Panc1 (cell line): ENCODE data around the gene PIP4P1. TPM values are rescaled to one million over a fixed set of nuclear protein-coding genes. Genes with fewer than 3 reads are reported as not detected.

Experiments
- ATAC-seq: fragments of 200-7000 bp; cut with Tn5 transposase; 2 replicates; pipeline ENCODE4 v1.9.1; 2020; ENCODE audit warnings: mild to moderate bottlenecking, moderate library complexity
- BruUV-seq: library from RNA; stranded (reverse); fragments of 400-500 nt; replicated peaks from 2 replicates; lab custom pipeline; 2021; lab: Mats Ljungman, UMichigan
- CTCF ChIA-PET: fragments of 300-600 bp; sonication (Branson Sonifier 250); formaldehyde crosslinking; loops from one replicate; lab custom pipeline; 2022; ENCODE audit warnings: antibody characterized with exemption; lab: Charles Lee
- POLR2A ChIA-PET: fragments of 300-600 bp; sonication (Branson Sonifier 250); formaldehyde crosslinking; loops from one replicate; lab custom pipeline; 2022; ENCODE audit warnings: antibody characterized with exemption; lab: Charles Lee
- DNase-seq: peaks from one replicate; pipeline ENCODE4 v3.0.0-alpha.2; 2010; ENCODE audit warnings: low read depth, low spot score
- H3K27ac ChIP-seq: 2 replicates; pipeline ENCODE4 v1.5.1; 2011; ENCODE audit warnings: mild to moderate bottlenecking, low read length, inconsistent platforms
- H3K27me3 ChIP-seq: fragments of 200-500 bp; sonication (Bioruptor generic); 2 replicates; pipeline ENCODE4 v1.6.0; 2014; ENCODE audit warnings: low read length, inconsistent platforms; ENCODE audit not compliant: control insufficient read depth, insufficient read depth
- H3K36me3 ChIP-seq: fragments of 200-500 bp; sonication (Bioruptor generic); 2 replicates; pipeline ENCODE4 v1.5.1; 2014; ENCODE audit warnings: inconsistent platforms, mild to moderate bottlenecking, low read length, moderate library complexity; ENCODE audit not compliant: control insufficient read depth, insufficient read depth
- H3K4me1 ChIP-seq: 2 replicates; pipeline ENCODE4 v1.5.1; 2011; ENCODE audit warnings: inconsistent platforms, mild to moderate bottlenecking, low read length, moderate library complexity; ENCODE audit not compliant: control insufficient read depth, insufficient read depth
- H3K4me3 ChIP-seq, 2 experiments: 2 replicates each; pipeline ENCODE4 v1.5.1; 2011 to 2012; ENCODE audit warnings: low read depth in 2 of 2, low read length in 2 of 2, mild to moderate bottlenecking in 2 of 2, inconsistent platforms in 1 of 2, moderate library complexity in 1 of 2
- H3K9me3 ChIP-seq: fragments of 200-500 bp; sonication (Bioruptor generic); 2 replicates; pipeline ENCODE4 v1.5.1; 2014; ENCODE audit warnings: low read depth, mild to moderate bottlenecking, inconsistent platforms, low read length, moderate library complexity; ENCODE audit not compliant: control insufficient read depth, insufficient read depth
- POLR2AphosphoS5 ChIP-seq: IDR thresholded peaks from 2 replicates; pipeline ENCODE4 v1.6.1; 2012; ENCODE audit warnings: mild to moderate bottlenecking, low read depth, low read length, moderate library complexity
- SIN3A ChIP-seq: IDR thresholded peaks from 2 replicates; pipeline ENCODE4 v1.6.1; 2012; ENCODE audit warnings: low read depth, mild to moderate bottlenecking, low read length, moderate library complexity, borderline replicate concordance; ENCODE audit not compliant: insufficient read depth
- TCF7L2 ChIP-seq: IDR thresholded peaks from 2 replicates; pipeline ENCODE4 v1.6.1; 2011; ENCODE audit warnings: mild to moderate bottlenecking, low read depth, low read length, inconsistent platforms
- in situ Hi-C: cut with HindIII; loops from 2 replicates; pipeline ENCODE4 v1.10.0; 2016; ENCODE audit warnings: low sequenced_read_pairs, low pct_unique_long_range_greater_than_20kb
- intact Hi-C: fragments of 100-400 bp; cut with micrococcal nuclease; formaldehyde crosslinking; loops from one replicate; pipeline ENCODE4 v1.10.0; 2022; ENCODE audit not compliant: unreplicated experiment
- total RNA-seq: library from RNA; stranded (reverse); gene quantifications from one replicate; pipeline ENCODE4 v1.2.1, GENCODE V29; 2021; ENCODE audit not compliant: unreplicated experiment
- TF ChIP-seq, protein P1 (sequence below): fragments of 450-650 bp; IDR thresholded peaks from 2 replicates; pipeline ENCODE4 v1.5.1; 2017; ENCODE audit warnings: mild to moderate bottlenecking
- TF ChIP-seq, protein P2 (sequence below), 2 experiments: IDR thresholded peaks; 2 replicates each; pipeline ENCODE4 v1.6.1; 2011 to 2012; ENCODE audit warnings: low read depth in 2 of 2, control low read depth in 1 of 2, low read length in 1 of 2, mild to moderate bottlenecking in 1 of 2, moderate library complexity in 1 of 2; ENCODE audit not compliant: insufficient read depth in 1 of 2

PIP4P1 gene
- total RNA-seq, 1 experiment from 2014 or later: 34.8 TPM

DNA sequence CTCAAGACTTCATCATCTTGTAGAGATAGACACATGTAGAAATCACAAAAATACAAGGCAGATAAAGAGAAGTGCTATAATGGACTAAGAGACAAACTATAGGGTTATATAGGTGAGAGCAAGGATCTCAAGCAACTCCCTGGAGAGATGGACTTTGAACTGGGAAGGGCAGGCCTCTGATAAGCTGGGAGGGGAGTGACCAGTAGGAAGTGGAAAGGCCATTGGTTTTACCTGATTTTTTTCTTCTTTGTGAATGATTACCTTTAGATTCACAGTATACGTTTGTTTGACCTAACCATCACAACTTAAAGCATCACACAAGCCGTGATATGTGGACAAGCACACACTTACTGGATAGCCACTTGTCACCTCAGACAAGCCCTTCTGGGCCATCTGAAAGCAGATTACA lies 42.7 kb downstream of the PIP4P1 start:
- CTCF ChIA-PET: no interaction called here
- no peaks in the 10 kb centered on the region for H3K27me3 ChIP-seq
- H3K4me1 ChIP-seq: peaks cover 4% of the 10 kb centered on the region
- TF ChIP-seq TCF7L2 (no peak), POLR2AphosphoS5 (no peak), SIN3A (no peak)
- TF ChIP-seq, protein P1, sequence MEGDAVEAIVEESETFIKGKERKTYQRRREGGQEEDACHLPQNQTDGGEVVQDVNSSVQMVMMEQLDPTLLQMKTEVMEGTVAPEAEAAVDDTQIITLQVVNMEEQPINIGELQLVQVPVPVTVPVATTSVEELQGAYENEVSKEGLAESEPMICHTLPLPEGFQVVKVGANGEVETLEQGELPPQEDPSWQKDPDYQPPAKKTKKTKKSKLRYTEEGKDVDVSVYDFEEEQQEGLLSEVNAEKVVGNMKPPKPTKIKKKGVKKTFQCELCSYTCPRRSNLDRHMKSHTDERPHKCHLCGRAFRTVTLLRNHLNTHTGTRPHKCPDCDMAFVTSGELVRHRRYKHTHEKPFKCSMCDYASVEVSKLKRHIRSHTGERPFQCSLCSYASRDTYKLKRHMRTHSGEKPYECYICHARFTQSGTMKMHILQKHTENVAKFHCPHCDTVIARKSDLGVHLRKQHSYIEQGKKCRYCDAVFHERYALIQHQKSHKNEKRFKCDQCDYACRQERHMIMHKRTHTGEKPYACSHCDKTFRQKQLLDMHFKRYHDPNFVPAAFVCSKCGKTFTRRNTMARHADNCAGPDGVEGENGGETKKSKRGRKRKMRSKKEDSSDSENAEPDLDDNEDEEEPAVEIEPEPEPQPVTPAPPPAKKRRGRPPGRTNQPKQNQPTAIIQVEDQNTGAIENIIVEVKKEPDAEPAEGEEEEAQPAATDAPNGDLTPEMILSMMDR: no peak
- TF ChIP-seq, protein P2, sequence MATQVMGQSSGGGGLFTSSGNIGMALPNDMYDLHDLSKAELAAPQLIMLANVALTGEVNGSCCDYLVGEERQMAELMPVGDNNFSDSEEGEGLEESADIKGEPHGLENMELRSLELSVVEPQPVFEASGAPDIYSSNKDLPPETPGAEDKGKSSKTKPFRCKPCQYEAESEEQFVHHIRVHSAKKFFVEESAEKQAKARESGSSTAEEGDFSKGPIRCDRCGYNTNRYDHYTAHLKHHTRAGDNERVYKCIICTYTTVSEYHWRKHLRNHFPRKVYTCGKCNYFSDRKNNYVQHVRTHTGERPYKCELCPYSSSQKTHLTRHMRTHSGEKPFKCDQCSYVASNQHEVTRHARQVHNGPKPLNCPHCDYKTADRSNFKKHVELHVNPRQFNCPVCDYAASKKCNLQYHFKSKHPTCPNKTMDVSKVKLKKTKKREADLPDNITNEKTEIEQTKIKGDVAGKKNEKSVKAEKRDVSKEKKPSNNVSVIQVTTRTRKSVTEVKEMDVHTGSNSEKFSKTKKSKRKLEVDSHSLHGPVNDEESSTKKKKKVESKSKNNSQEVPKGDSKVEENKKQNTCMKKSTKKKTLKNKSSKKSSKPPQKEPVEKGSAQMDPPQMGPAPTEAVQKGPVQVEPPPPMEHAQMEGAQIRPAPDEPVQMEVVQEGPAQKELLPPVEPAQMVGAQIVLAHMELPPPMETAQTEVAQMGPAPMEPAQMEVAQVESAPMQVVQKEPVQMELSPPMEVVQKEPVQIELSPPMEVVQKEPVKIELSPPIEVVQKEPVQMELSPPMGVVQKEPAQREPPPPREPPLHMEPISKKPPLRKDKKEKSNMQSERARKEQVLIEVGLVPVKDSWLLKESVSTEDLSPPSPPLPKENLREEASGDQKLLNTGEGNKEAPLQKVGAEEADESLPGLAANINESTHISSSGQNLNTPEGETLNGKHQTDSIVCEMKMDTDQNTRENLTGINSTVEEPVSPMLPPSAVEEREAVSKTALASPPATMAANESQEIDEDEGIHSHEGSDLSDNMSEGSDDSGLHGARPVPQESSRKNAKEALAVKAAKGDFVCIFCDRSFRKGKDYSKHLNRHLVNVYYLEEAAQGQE (IDR thresholded peaks at IDR 0.05; ENCODE audit: insufficient read depth in 1 of 2, low read depth in 2 of 2, low read length in 1 of 2): no peak
- no peak for DNase-seq
- no peaks in the 10 kb centered on the region for H3K9me3 ChIP-seq
- ATAC-seq: no peak
- no peaks in the 10 kb centered on the region for H3K36me3 ChIP-seq
- BruUV-seq: no TSS peak
- in situ Hi-C loops (no loop called here), intact Hi-C loops (no loop called here)
- H3K4me3 ChIP-seq: no peak overlapping the region
- no peak overlapping the region for H3K27ac ChIP-seq
- POLR2A ChIA-PET: no interaction called here

DNA sequence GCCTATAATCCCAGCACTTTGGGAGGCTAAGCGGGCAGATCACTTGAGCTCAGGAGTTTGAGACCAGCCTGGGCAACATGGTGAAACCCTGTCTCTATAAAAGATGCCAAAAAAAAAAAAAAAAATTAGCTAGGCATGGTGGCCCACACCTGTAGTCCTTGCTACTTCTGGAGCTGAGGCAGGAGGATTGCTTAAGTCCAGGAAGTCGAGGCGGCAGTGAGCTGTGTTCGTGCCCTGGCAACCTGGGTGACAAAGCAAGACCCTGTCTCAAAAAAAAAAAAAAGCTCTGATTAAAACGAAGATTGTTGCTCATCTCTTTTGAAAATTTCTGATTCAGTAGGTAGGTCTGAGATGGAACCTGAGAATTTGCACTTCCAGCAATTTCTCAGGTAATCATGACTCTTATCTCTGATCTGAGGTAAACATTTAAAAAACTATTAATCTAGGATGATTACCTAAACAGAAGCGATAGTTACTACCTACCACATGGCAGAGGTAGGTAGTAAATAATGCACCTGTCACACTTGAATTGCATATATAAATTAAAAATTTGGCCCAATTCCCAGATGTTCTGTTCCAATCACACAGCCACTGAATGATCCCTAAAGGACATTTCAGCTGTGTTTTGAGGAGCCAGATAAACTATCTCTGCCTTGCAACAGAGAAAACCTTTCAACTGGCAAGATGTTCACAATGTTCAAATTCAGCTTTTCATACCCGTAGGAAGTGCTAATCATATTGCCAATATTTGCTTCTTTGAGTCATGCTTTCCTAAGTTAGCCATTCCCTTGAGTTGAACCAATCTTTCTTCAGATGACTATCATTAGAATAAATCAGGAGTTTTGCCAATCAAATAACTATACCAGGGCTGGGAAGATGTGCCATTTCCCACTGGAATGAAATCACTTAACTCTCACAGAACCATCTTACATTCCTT lies 43.7 kb downstream of the PIP4P1 start:
- CTCF ChIA-PET: no interaction called here
- H3K27me3 ChIP-seq: no peaks in the 10 kb centered on the region
- no peak overlapping the region for H3K4me3 ChIP-seq
- intact Hi-C loops: no loop called here
- H3K36me3 ChIP-seq: no peaks in the 10 kb centered on the region; the same call in 1 of the 2 replicates
- H3K27ac ChIP-seq: no peak overlapping the region
- no peak for DNase-seq
- POLR2A ChIA-PET: no interaction called here
- no peaks in the 10 kb centered on the region for H3K9me3 ChIP-seq
- no TSS peak for BruUV-seq
- no peak for TF ChIP-seq SIN3A
- TF ChIP-seq, protein P2 (IDR thresholded peaks at IDR 0.05; ENCODE audit: insufficient read depth in 1 of 2, low read depth in 2 of 2, low read length in 1 of 2): no peak
- no peak for TF ChIP-seq TCF7L2
- TF ChIP-seq, protein P1: no peak
- no peak for TF ChIP-seq POLR2AphosphoS5
- H3K4me1 ChIP-seq: peaks cover 4% of the 10 kb centered on the region
- no peak for ATAC-seq
- in situ Hi-C loops: no loop called here
